IMR-90 (cell line): Measurements from ENCODE around the gene ADGRG3. TPM values are rescaled to one million over a fixed set of nuclear protein-coding genes. Genes with fewer than 3 reads are reported as not detected.

Source experiments
- ATAC-seq: fragments of 200-7000 bp; cut with Tn5 transposase; 2 replicates; pipeline ENCODE4 v1.9.1; 2020; ENCODE audit warnings: low read depth, mild to moderate bottlenecking, moderate library complexity
- BruUV-seq: library from RNA; stranded (reverse); fragments of 400-500 nt; replicated peaks from 2 replicates; lab custom pipeline; 2021; lab: Mats Ljungman, UMichigan
- CTCF ChIA-PET: fragments of 300-600 bp; formaldehyde crosslinking; extraction: SDS; loops from one replicate; lab custom pipeline; 2021; ENCODE audit warnings: antibody characterized with exemption; lab: Yijun Ruan, JAX
- POLR2A ChIA-PET: fragments of 300-600 bp; sonication (Branson Sonifier 250); formaldehyde crosslinking; loops from one replicate; lab custom pipeline; 2022; ENCODE audit warnings: antibody characterized with exemption; ENCODE audit not compliant: unreplicated experiment; lab: Charles Lee
- DNase-seq: peaks from one replicate; pipeline ENCODE4 v3.0.0; 2013
- H2AFZ ChIP-seq: replicated peaks from 2 replicates; pipeline ENCODE3; 2013; ENCODE audit warnings: low read length, mild to moderate bottlenecking; ENCODE audit not compliant: poor library complexity
- H2AK5ac ChIP-seq: 2 replicates; pipeline ENCODE4 v1.6.1; 2013; ENCODE audit warnings: low read depth, low read length, inconsistent platforms
- H2AK9ac ChIP-seq: replicated peaks from 2 replicates; pipeline ENCODE3; 2013; ENCODE audit warnings: mild to moderate bottlenecking, low read depth, low read length, moderate library complexity; ENCODE audit not compliant: poor library complexity
- H2BK120ac ChIP-seq: 2 replicates; pipeline ENCODE4 v1.6.1; 2013; ENCODE audit warnings: low read depth, low read length, inconsistent platforms
- H2BK15ac ChIP-seq: 3 replicates; pipeline ENCODE4 v1.6.1; 2013; ENCODE audit warnings: low read depth, low read length, inconsistent platforms
- H2BK20ac ChIP-seq: 2 replicates; pipeline ENCODE4 v1.6.1; 2013; ENCODE audit warnings: low read depth, mild to moderate bottlenecking, inconsistent platforms, low read length, moderate library complexity
- H2BK5ac ChIP-seq: 2 replicates; pipeline ENCODE4 v1.6.1; 2013; ENCODE audit warnings: mild to moderate bottlenecking, low read depth, low read length, inconsistent platforms; ENCODE audit not compliant: poor library complexity, severe bottlenecking
- H3K14ac ChIP-seq: replicated peaks from 2 replicates; pipeline ENCODE4 v1.6.1; 2013; ENCODE audit warnings: low read depth, low read length, inconsistent platforms
- H3K18ac ChIP-seq: 2 replicates; pipeline ENCODE4 v1.6.1; 2013; ENCODE audit warnings: low read depth, low read length, control low read depth
- H3K23ac ChIP-seq: 2 replicates; pipeline ENCODE4 v1.6.1; 2013; ENCODE audit warnings: low read depth, low read length, inconsistent platforms
- H3K27ac ChIP-seq: 2 replicates; pipeline ENCODE4 v1.5.1; 2013; ENCODE audit warnings: mild to moderate bottlenecking, control low read depth, low read length; ENCODE audit not compliant: insufficient read depth
- H3K27me3 ChIP-seq: 2 replicates; pipeline ENCODE4 v1.6.1; 2013; ENCODE audit warnings: low read length; ENCODE audit not compliant: control insufficient read depth, insufficient read depth
- H3K36me3 ChIP-seq: 2 replicates; pipeline ENCODE4 v1.6.1; 2013; ENCODE audit warnings: low read length, mixed read lengths; ENCODE audit not compliant: control insufficient read depth, insufficient read depth
- H3K4ac ChIP-seq: 2 replicates; pipeline ENCODE4 v1.6.1; 2013; ENCODE audit warnings: low read depth, low read length, inconsistent platforms
- H3K4me1 ChIP-seq: 2 replicates; pipeline ENCODE4 v1.6.1; 2013; ENCODE audit warnings: low read length, mixed read lengths; ENCODE audit not compliant: control insufficient read depth, insufficient read depth
- H3K4me2 ChIP-seq: 2 replicates; pipeline ENCODE4 v1.6.1; 2013; ENCODE audit warnings: low read depth, mild to moderate bottlenecking, control low read depth, low read length, moderate library complexity
- H3K4me3 ChIP-seq: 2 replicates; pipeline ENCODE4 v1.5.1; 2013; ENCODE audit warnings: low read depth, mild to moderate bottlenecking, control low read depth, low read length, moderate library complexity; ENCODE audit not compliant: insufficient read depth
- H3K56ac ChIP-seq: 2 replicates; pipeline ENCODE4 v1.6.1; 2013; ENCODE audit warnings: low read length, inconsistent platforms; ENCODE audit not compliant: insufficient read depth; ENCODE audit errors: extremely low read depth
- H3K79me1 ChIP-seq, 2 experiments: 2 replicates each; pipeline ENCODE4 v1.6.1; 2013; ENCODE audit warnings: low read length in 2 of 2, inconsistent platforms in 1 of 2, low read depth in 1 of 2
- H3K9ac ChIP-seq: 2 replicates; pipeline ENCODE4 v1.6.1; 2013; ENCODE audit warnings: low read depth, low read length, control low read depth
- H3K9me1 ChIP-seq: 2 replicates; pipeline ENCODE4 v1.6.1; 2013; ENCODE audit warnings: low read length, inconsistent platforms; ENCODE audit not compliant: insufficient read depth
- H3K9me3 ChIP-seq: 2 replicates; pipeline ENCODE4 v1.6.1; 2013; ENCODE audit warnings: low read length; ENCODE audit not compliant: control insufficient read depth, insufficient read depth
- H4K20me1 ChIP-seq: 2 replicates; pipeline ENCODE4 v1.6.1; 2013; ENCODE audit warnings: low read length, inconsistent platforms; ENCODE audit not compliant: insufficient read depth
- H4K5ac ChIP-seq: 2 replicates; pipeline ENCODE4 v1.6.1; 2013; ENCODE audit warnings: mild to moderate bottlenecking, low read depth, low read length, control low read depth
- H4K8ac ChIP-seq, 2 experiments: 2 replicates each; pipeline ENCODE4 v1.6.1; 2013; ENCODE audit warnings: low read depth in 2 of 2, low read length in 2 of 2, control low read depth in 1 of 2, inconsistent platforms in 1 of 2
- H4K91ac ChIP-seq: 2 replicates; pipeline ENCODE4 v1.6.1; 2013; ENCODE audit warnings: low read depth, low read length, inconsistent platforms; ENCODE audit not compliant: insufficient read depth
- CEBPB ChIP-seq: IDR thresholded peaks from 2 replicates; pipeline ENCODE4 v1.6.1; 2012; ENCODE audit warnings: low read depth, low read length, improper control_type of control experiment
- RFX5 ChIP-seq: IDR thresholded peaks from 2 replicates; pipeline ENCODE4 v1.8.0; 2012; ENCODE audit warnings: low read depth, mild to moderate bottlenecking, low read length, moderate library complexity
- WGBS, 2 experiments: methylation state at CpG; one replicate each; pipeline versions ENCODE4 v1.1.5 to v1.1.7; 2013; ENCODE audit warnings: missing lambda C conversion rate in 2 of 2; ENCODE audit not compliant: insufficient read length in 1 of 2; ENCODE audit errors: extremely low coverage in 2 of 2; 5-methylcytosine and 5-hydroxymethylcytosine counted together
- dilution Hi-C: fragments of 300-500 bp; cut with HindIII; formaldehyde crosslinking; loops from one replicate; pipeline ENCODE4 v1.14.3; 2018; ENCODE audit warnings: low sequenced_read_pairs; ENCODE audit not compliant: unreplicated experiment
- in situ Hi-C: fragments of 300-500 bp; cut with MboI; formaldehyde crosslinking; loops from 3 replicates; pipeline ENCODE4 v1.14.3; 2019; ENCODE audit warnings: low sequenced_read_pairs, inconsistent platforms, mixed read lengths
- intact Hi-C: fragments of 100-400 bp; cut with micrococcal nuclease; formaldehyde crosslinking; loops from 2 replicates; pipeline ENCODE4 v1.10.0; 2022
- polyA plus RNA-seq, 3 experiments: library from polyadenylated mRNA; depleted of rRNA; stranded (reverse); fragments of >200 nt; gene quantifications; 2 replicates each; pipeline ENCODE4 v1.2.3, GENCODE V29; 2012; ENCODE audit warnings: low replicate concordance in 1 of 3
- total RNA-seq: library from RNA; depleted of rRNA; stranded (reverse); fragments of >200 nt; gene quantifications from 2 replicates; pipeline ENCODE4 v1.2.3, GENCODE V29; 2012
- TF ChIP-seq, protein P1 (sequence below): fragments of 150-350 bp; IDR thresholded peaks from 2 replicates; pipeline ENCODE4 v1.6.1; 2017; ENCODE audit warnings: mild to moderate bottlenecking, antibody characterized with exemption, low read length, low read depth

The ADGRG3 gene
- total and polyA plus RNA-seq, 2 of the 4 experiments (the other 2 are of a cell fraction) = not detected

- H2BK15ac ChIP-seq = no peak overlapping the region
- no peak overlapping the region for H2BK20ac ChIP-seq
- 74% methylated on average over 5 of the region's 17 CpGs; no CpG with 5 or more reads in 1 of the 2 experiments for WGBS, 2 experiments
- H3K9ac ChIP-seq = no peak overlapping the region
- H2AK5ac ChIP-seq = no peak overlapping the region
- dilution Hi-C loops = no loop called here
- in situ Hi-C loops = no loop called here
- H4K8ac ChIP-seq = no peak overlapping the region
- peaks cover 30% of the 10 kb centered on the region for H3K27me3 ChIP-seq
- H4K91ac ChIP-seq = no peak overlapping the region
- no peak overlapping the region for H3K23ac ChIP-seq
- peak; percentile 38 for DNase-seq
- no TSS peak for BruUV-seq
- H4K5ac ChIP-seq = no peak overlapping the region
- no peak overlapping the region for H2BK5ac ChIP-seq
- POLR2A ChIA-PET = no interaction called here
- H3K27ac ChIP-seq = no peak overlapping the region
- no peaks in the 10 kb centered on the region for H3K36me3 ChIP-seq
- H3K9me1 ChIP-seq = no peaks in the 10 kb centered on the region; the same call in 1 of the 2 replicates
- H3K56ac ChIP-seq = no peak overlapping the region
- CTCF ChIA-PET = no interaction called here
- H2AFZ ChIP-seq = peak overlapping the region; percentile 21
- H3K4me1 ChIP-seq = no peaks in the 10 kb centered on the region
- no peak overlapping the region for H2BK120ac ChIP-seq
- H3K14ac ChIP-seq = no peak overlapping the region
- intact Hi-C loops = no loop called here
- H4K20me1 ChIP-seq = no peaks in the 10 kb centered on the region; the same call in 1 of the 2 replicates
- H3K9me3 ChIP-seq = no peaks in the 10 kb centered on the region
- no peak overlapping the region for H3K4ac ChIP-seq
- ATAC-seq = peak; percentile 27; the same call in 1 of the 2 replicates
- H3K4me2 ChIP-seq = no peak overlapping the region
- H3K18ac ChIP-seq = no peak overlapping the region
- no peaks in the 10 kb centered on the region for H3K79me1 ChIP-seq
- peak overlapping the region; percentile 42 for H2AK9ac ChIP-seq
- H3K4me3 ChIP-seq = no peak overlapping the region
- no peak for TF ChIP-seq RFX5
- TF ChIP-seq, protein P1, sequence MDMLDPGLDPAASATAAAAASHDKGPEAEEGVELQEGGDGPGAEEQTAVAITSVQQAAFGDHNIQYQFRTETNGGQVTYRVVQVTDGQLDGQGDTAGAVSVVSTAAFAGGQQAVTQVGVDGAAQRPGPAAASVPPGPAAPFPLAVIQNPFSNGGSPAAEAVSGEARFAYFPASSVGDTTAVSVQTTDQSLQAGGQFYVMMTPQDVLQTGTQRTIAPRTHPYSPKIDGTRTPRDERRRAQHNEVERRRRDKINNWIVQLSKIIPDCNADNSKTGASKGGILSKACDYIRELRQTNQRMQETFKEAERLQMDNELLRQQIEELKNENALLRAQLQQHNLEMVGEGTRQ = no peak
- TF ChIP-seq CEBPB = peak; percentile 55
Observed at GRCh38 chr16:57667526-57668262, 412 bp upstream of the ADGRG3 start.
